ENCODE data around the gene GPC1.

DNA sequence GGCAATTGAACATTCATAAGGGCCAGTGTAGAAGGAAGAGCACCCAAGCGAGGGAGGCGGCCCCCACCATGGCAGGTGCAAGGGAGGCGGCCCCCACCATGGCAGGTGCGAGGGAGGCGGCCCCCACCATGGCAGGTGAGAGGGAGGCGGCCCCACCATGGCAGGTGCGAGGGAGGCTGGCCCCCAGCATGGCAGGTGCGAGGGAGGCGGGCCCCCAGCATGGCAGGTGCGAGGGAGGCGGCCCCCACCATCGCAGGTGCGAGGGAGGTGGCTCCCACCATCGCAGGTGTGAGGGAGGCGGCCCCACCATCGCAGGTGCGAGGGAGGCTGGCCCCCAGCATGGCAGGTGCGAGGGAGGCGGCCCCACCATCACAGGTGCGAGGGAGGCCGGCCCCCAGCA, 24.7 kb upstream of the GPC1 start:
- TF ChIP-seq EZH2 (IDR thresholded peaks at IDR 0.05; ENCODE audit: borderline replicate concordance, low read length) (no peak), CTCF (IDR thresholded peaks at IDR 0.05; ENCODE audit: low read length) (no peak)
